ENCODE results near the gene SORCS2.

GRCh38 chr4:7790023-7790422, 597.7 kb downstream of the SORCS2 start:
- TF ChIP-seq PBX3 (IDR thresholded peaks at IDR 0.05): no peak
- TF ChIP-seq CTCF (IDR thresholded peaks at IDR 0.05): no peak
- no peak for TF ChIP-seq EZH2phosphoT487 (IDR thresholded peaks at IDR 0.05; ENCODE audit: borderline replicate concordance, low read depth)
- TF ChIP-seq SIN3A (IDR thresholded peaks at IDR 0.05; ENCODE audit: borderline replicate concordance, low read depth, low read length): no peak
- TF ChIP-seq CHD2 (IDR thresholded peaks at IDR 0.05; ENCODE audit: low read length, partially characterized antibody): no peak
- no peak for TF ChIP-seq EP300 (IDR thresholded peaks at IDR 0.05; ENCODE audit: borderline replicate concordance in 1 of 2, low read depth in 1 of 2, low read length in 1 of 2)
- no peak for TF ChIP-seq JUND (IDR thresholded peaks at IDR 0.05)
- no peak for TF ChIP-seq RFX5 (IDR thresholded peaks at IDR 0.05; ENCODE audit: low read length)
- no peak for TF ChIP-seq GABPA (IDR thresholded peaks at IDR 0.05; ENCODE audit: low read depth)

All from SK-N-SH (cell line).